Naive thymus-derived CD4-positive, alpha-beta T cell (primary cell): ENCODE measurements around the gene SOD2. TPM values are rescaled to one million over a fixed set of nuclear protein-coding genes. Genes with fewer than 3 reads are reported as not detected.

ENCODE experiments used
- ATAC-seq: fragments of 150-1000 bp; cut with Tn5 transposase; 2 replicates; pipeline ENCODE4 v1.10.0; 2021; ENCODE audit warnings: mild to moderate bottlenecking, moderate library complexity
- CTCF ChIA-PET: fragments of 350-600 bp; sonication (Branson Sonifier 250); formaldehyde crosslinking; loops from one replicate; lab custom pipeline; 2021; ENCODE audit warnings: antibody characterized with exemption; lab: Charles Lee
- POLR2A ChIA-PET: fragments of 350-600 bp; sonication (Branson Sonifier 250); formaldehyde crosslinking; loops from one replicate; lab custom pipeline; 2021; ENCODE audit warnings: antibody characterized with exemption, inconsistent platforms; lab: Charles Lee
- DNase-seq, 9 donors: peaks; one replicate each; pipeline versions ENCODE4 v3.0.0 to v3.0.0-alpha.2; 2020 to 2022; ENCODE audit warnings: mixed read lengths in 1 of 9
- H3K27ac ChIP-seq: one replicate; pipeline ENCODE4 v1.7.0; 2013; ENCODE audit warnings: mild to moderate bottlenecking, low read depth, low read length, moderate library complexity
- H3K27me3 ChIP-seq, 2 donors: one replicate each; pipeline ENCODE4 v1.7.0; 2013; ENCODE audit warnings: low read length in 2 of 2, mild to moderate bottlenecking in 2 of 2, moderate library complexity in 2 of 2; ENCODE audit not compliant: control insufficient read depth in 2 of 2, insufficient read depth in 2 of 2
- H3K36me3 ChIP-seq, 3 experiments: 1 replicate in 2 of 3; 2 replicates in 1 of 3; pipeline ENCODE4 v1.7.0; 2013; ENCODE audit warnings: low read length in 3 of 3, mild to moderate bottlenecking in 3 of 3, moderate library complexity in 1 of 3; ENCODE audit not compliant: insufficient read depth in 3 of 3, control insufficient read depth in 2 of 3
- H3K4me1 ChIP-seq, 2 donors: one replicate each; pipeline ENCODE4 v1.7.0; 2013; ENCODE audit warnings: low read length in 2 of 2, mild to moderate bottlenecking in 2 of 2, moderate library complexity in 1 of 2; ENCODE audit not compliant: control insufficient read depth in 2 of 2, insufficient read depth in 2 of 2
- H3K4me3 ChIP-seq: 2 replicates; pipeline ENCODE4 v1.7.0; 2013; ENCODE audit warnings: mild to moderate bottlenecking, low read length
- H3K9me3 ChIP-seq, 3 experiments: 1 replicate in 2 of 3; 2 replicates in 1 of 3; pipeline ENCODE4 v1.7.0; 2013; ENCODE audit warnings: low read length in 3 of 3; ENCODE audit not compliant: control insufficient read depth in 2 of 3
- H3K27ac Mint-ChIP-seq, 9 donors: one replicate each; pipeline ENCODE4 v1.8.0; 2020 to 2022; ENCODE audit warnings: mixed read lengths in 9 of 9, mild to moderate bottlenecking in 8 of 9, moderate library complexity in 5 of 9, inconsistent platforms in 2 of 9
- H3K27me3 Mint-ChIP-seq, 5 donors: one replicate each; pipeline ENCODE4 v1.8.0; 2021 to 2022; ENCODE audit warnings: mixed read lengths in 5 of 5, mild to moderate bottlenecking in 1 of 5
- H3K36me3 Mint-ChIP-seq, 5 donors: one replicate each; pipeline ENCODE4 v1.8.0; 2020 to 2022; ENCODE audit warnings: mixed read lengths in 5 of 5, mild to moderate bottlenecking in 3 of 5, inconsistent platforms in 1 of 5
- H3K4me1 Mint-ChIP-seq, 7 donors: one replicate each; pipeline ENCODE4 v1.8.0; 2020 to 2022; ENCODE audit warnings: mixed read lengths in 7 of 7, mild to moderate bottlenecking in 3 of 7, inconsistent platforms in 1 of 7
- H3K4me3 Mint-ChIP-seq, 10 donors: one replicate each; pipeline ENCODE4 v1.8.0; 2020 to 2022; ENCODE audit warnings: mild to moderate bottlenecking in 10 of 10, mixed read lengths in 10 of 10, moderate library complexity in 6 of 10, inconsistent platforms in 2 of 10
- H3K9me3 Mint-ChIP-seq, 11 donors: one replicate each; pipeline ENCODE4 v1.8.0; 2020 to 2022; ENCODE audit warnings: mixed read lengths in 11 of 11, mild to moderate bottlenecking in 4 of 11, inconsistent platforms in 1 of 11, moderate library complexity in 1 of 11
- intact Hi-C, 2 donors: fragments of 100-400 bp; cut with micrococcal nuclease; formaldehyde crosslinking; loops; one replicate each; pipeline ENCODE4 v1.15.1; 2023
- polyA plus RNA-seq, 2 donors: library from polyadenylated mRNA; unstranded; fragments of 300-500 nt; fragmentation: Illumina TruSeq; gene quantifications; one replicate each; pipeline ENCODE4 v1.2.3, GENCODE V29; 2021
- total RNA-seq, 6 experiments: library from RNA in 5 of 6; stranded (reverse) in 5 of 6; gene quantifications; 1 replicate in 5 of 6; 2 replicates in 1 of 6; pipeline ENCODE4 v1.2.3 and lab custom pipeline; 2021 to 2026

SOD2 gene
- total and polyA plus RNA-seq, 7 experiments from 2014 or later: 80.2 to 306 (median 114) TPM

- H3K4me1 Mint-ChIP-seq: peaks cover 0 to 5% (median 0%) of the 10 kb centered on the region in 7 donors
- intact Hi-C loops: no loop called here
- CTCF ChIA-PET: no interaction called here
These were observed 43.6 kb downstream of the SOD2 start for GRCh38 chr6:159649441-159649840.

DNA sequence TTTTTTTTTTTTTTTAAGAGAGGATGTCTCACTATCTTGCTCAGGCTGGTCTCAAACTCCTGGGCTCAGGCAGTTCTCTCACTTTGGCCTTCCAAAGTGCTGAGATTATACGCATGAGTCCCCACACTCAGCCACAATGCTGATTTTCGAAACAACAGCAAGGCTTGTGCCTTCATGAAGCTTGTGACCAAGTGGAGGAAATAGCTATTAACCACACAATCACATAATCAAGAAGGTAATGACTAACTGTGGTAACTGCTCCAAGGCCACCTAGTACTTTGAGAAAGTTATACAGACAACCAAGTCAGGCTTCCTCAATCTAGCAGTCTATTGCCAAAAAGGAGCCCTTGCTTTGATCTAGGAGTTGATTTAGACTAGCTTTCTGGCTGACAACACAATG, 46.3 kb downstream of the SOD2 start:
- no peaks in the 10 kb centered on the region for H3K9me3 ChIP-seq
- H3K27ac ChIP-seq: no peak overlapping the region
- POLR2A ChIA-PET: no interaction called here
- Mint-ChIP-seq H3K9me3 (peaks cover 0 to 6% (median under 1%) of the 10 kb centered on the region in 11 donors), H3K4me3 (no peak overlapping the region), H3K27me3 (no peaks in the 10 kb centered on the region), H3K36me3 (peaks cover 0 to 27% (median 13%) of the 10 kb centered on the region in 5 donors), H3K4me1 (peaks cover 0 to 4% (median 0%) of the 10 kb centered on the region in 7 donors), H3K27ac (no peak overlapping the region)
- H3K4me3 ChIP-seq: no peak overlapping the region
- intact Hi-C loops: no loop called here
- DNase-seq: no peak
- no peak for ATAC-seq
- no peaks in the 10 kb centered on the region for H3K4me1 ChIP-seq
- no peaks in the 10 kb centered on the region for H3K36me3 ChIP-seq
- CTCF ChIA-PET: interaction anchor here (1.1 kb wide), 1 partner anchor 8 kb away, joined by 4 read pairs; no protein-coding TSS in a partner anchor
- no peaks in the 10 kb centered on the region for H3K27me3 ChIP-seq

More at GRCh38 chr6:159649441-159649840, 43.6 kb downstream of the SOD2 start:
- Mint-ChIP-seq H3K27me3 (no peaks in the 10 kb centered on the region), H3K27ac (no peak overlapping the region), H3K4me3 (no peak overlapping the region), H3K9me3 (peaks cover 0 to 2% (median 0%) of the 10 kb centered on the region in 11 donors), H3K36me3 (peaks cover 0 to 14% (median 4%) of the 10 kb centered on the region in 5 donors)
- Histone ChIP-seq H3K4me1 (no peaks in the 10 kb centered on the region), H3K36me3 (no peaks in the 10 kb centered on the region), H3K4me3 (no peak overlapping the region), H3K27ac (no peak overlapping the region), H3K9me3 (no peaks in the 10 kb centered on the region), H3K27me3 (no peaks in the 10 kb centered on the region)
- DNase-seq (no peak), ATAC-seq (no peak)
- POLR2A ChIA-PET: no interaction called here

GRCh38 chr6:159646116-159646515, 46.9 kb downstream of the SOD2 start:
- Mint-ChIP-seq H3K4me1 (peaks cover 0 to 4% (median 0%) of the 10 kb centered on the region in 7 donors), H3K27ac (no peak overlapping the region), H3K27me3 (no peaks in the 10 kb centered on the region), H3K36me3 (peaks cover 0 to 33% (median 16%) of the 10 kb centered on the region in 5 donors), H3K9me3 (peaks cover 0 to 9% (median 7%) of the 10 kb centered on the region in 11 donors), H3K4me3 (no peak overlapping the region)
- ATAC-seq (no peak), DNase-seq (no peak)
- H3K4me3 ChIP-seq: no peak overlapping the region
- intact Hi-C loops: no loop called here
- CTCF ChIA-PET: interaction anchor here (1.1 kb wide), 1 partner anchor 9 kb away, joined by 4 read pairs; no protein-coding TSS in a partner anchor
- H3K4me1 ChIP-seq: no peaks in the 10 kb centered on the region
- H3K36me3 ChIP-seq: no peaks in the 10 kb centered on the region
- H3K27ac ChIP-seq: no peak overlapping the region
- H3K9me3 ChIP-seq: no peaks in the 10 kb centered on the region
- no peaks in the 10 kb centered on the region for H3K27me3 ChIP-seq
- POLR2A ChIA-PET: interaction anchor here (0.6 kb wide), 1 partner anchor 155 kb away, joined by 4 read pairs; no protein-coding TSS in a partner anchor

DNA sequence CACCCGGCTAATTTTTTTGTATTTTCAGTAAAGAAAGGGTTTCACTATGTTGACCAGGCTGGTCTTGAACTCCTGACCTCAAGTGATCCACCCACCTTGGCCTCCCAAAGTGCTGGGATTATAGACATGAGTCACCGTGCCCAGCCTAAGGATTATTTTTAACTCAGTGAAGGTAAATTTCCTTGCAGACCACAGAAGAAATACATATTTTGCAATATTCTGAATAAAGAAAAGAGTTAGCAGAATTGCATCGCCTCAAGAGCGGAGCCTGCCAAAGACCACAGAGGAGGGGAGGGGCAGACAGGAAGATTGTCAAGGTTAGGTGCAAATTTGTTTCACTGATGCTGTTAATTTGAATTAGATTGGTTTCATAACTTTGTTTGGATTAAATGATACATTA, 47.4 kb downstream of the SOD2 start:
- DNase-seq (no peak), ATAC-seq (no peak)
- H3K4me1 Mint-ChIP-seq: peaks cover 0 to 4% (median 0%) of the 10 kb centered on the region in 7 donors
- CTCF ChIA-PET: no interaction called here
- intact Hi-C loops: no loop called here
- H3K36me3 Mint-ChIP-seq: peaks cover 0 to 38% (median 21%) of the 10 kb centered on the region in 5 donors
- Histone ChIP-seq H3K4me3 (no peak overlapping the region), H3K27ac (no peak overlapping the region), H3K9me3 (no peaks in the 10 kb centered on the region), H3K4me1 (no peaks in the 10 kb centered on the region), H3K36me3 (no peaks in the 10 kb centered on the region), H3K27me3 (no peaks in the 10 kb centered on the region)
- no peak overlapping the region for H3K4me3 Mint-ChIP-seq
- peaks cover 0 to 13% (median 8%) of the 10 kb centered on the region in 11 donors for H3K9me3 Mint-ChIP-seq
- POLR2A ChIA-PET: interaction anchor here (0.6 kb wide), 1 partner anchor 156 kb away, joined by 4 read pairs; no protein-coding TSS in a partner anchor
- peaks cover 0 to 3% (median 0%) of the 10 kb centered on the region in 5 donors for H3K27me3 Mint-ChIP-seq
- H3K27ac Mint-ChIP-seq: no peak overlapping the region

Other genes starting within 250 kb of the SOD2 start
- 100 to 1,000 TPM; 117 to 152 (median 141) TPM for gene WTAP, start 34.3 kb upstream of the SOD2 start, total RNA-seq
- 100 to 1,000 TPM; 131 to 133 TPM for gene WTAP, start 34.3 kb upstream of the SOD2 start, polyA plus RNA-seq
- 10 to 100 TPM; 18.5 to 53.9 (median 28.0) TPM for gene ACAT2, start 68.8 kb upstream of the SOD2 start, total RNA-seq
- gene ACAT2, start 68.8 kb upstream of the SOD2 start, polyA plus RNA-seq: 10 to 100 TPM; 29.1 to 43.1 TPM
- 100 to 1,000 TPM; 147 to 225 (median 154) TPM for gene TCP1, start 96.4 kb upstream of the SOD2 start, total RNA-seq
- 100 to 1,000 TPM in 1 of 2 donors, 10 to 100 TPM in 1; 63.3 to 111 TPM for gene TCP1, start 96.4 kb upstream of the SOD2 start, polyA plus RNA-seq
- gene MRPL18, start 97.2 kb upstream of the SOD2 start, total RNA-seq: 10 to 100 TPM; 18.8 to 67.9 (median 39.4) TPM
- gene MRPL18, start 97.2 kb upstream of the SOD2 start, polyA plus RNA-seq: 100 to 1,000 TPM in 1 of 2 donors, 10 to 100 TPM in 1; 90.3 to 122 TPM
- gene PNLDC1, start 107.0 kb upstream of the SOD2 start, total RNA-seq: 1 to 10 TPM in 1 of 5 experiments, under 1 TPM in 2, not detected in 2; 0.73 to 1.4 (median 0.97) TPM
- gene PNLDC1, start 107.0 kb upstream of the SOD2 start, polyA plus RNA-seq: not detected
- gene MAS1, start 197.7 kb upstream of the SOD2 start, total RNA-seq: not detected
- not detected for gene MAS1, start 197.7 kb upstream of the SOD2 start, polyA plus RNA-seq